Astrocyte (in vitro differentiated cells and primary cell): ENCODE results near the gene INPP5F.

Experiments
- CTCF ChIP-seq: IDR thresholded peaks from 2 replicates; pipeline ENCODE4 v1.5.1; 2011; ENCODE audit warnings: low read depth, mild to moderate bottlenecking, inconsistent platforms, low read length, moderate library complexity; ENCODE audit not compliant: insufficient read depth
- EZH2 ChIP-seq: IDR thresholded peaks from 2 replicates; pipeline ENCODE4 v1.6.1; 2012; ENCODE audit warnings: mild to moderate bottlenecking, low read length, inconsistent platforms; ENCODE audit not compliant: insufficient read depth

- no peak for TF ChIP-seq CTCF
- no peak for TF ChIP-seq EZH2
Measured at GRCh38 chr10:119768455-119769094, 42.7 kb downstream of the INPP5F start.
